ENCODE results near the gene LRTM2. TPM values are rescaled to one million over a fixed set of nuclear protein-coding genes. Genes with fewer than 3 reads are reported as not detected.
A peak's percentile ranks its signal among the peaks of the same experiment; 100 is the strongest.

The LRTM2 gene
- total RNA-seq, 2 experiments from 2014 or later = 0.11 TPM; not detected in 1

DNA sequence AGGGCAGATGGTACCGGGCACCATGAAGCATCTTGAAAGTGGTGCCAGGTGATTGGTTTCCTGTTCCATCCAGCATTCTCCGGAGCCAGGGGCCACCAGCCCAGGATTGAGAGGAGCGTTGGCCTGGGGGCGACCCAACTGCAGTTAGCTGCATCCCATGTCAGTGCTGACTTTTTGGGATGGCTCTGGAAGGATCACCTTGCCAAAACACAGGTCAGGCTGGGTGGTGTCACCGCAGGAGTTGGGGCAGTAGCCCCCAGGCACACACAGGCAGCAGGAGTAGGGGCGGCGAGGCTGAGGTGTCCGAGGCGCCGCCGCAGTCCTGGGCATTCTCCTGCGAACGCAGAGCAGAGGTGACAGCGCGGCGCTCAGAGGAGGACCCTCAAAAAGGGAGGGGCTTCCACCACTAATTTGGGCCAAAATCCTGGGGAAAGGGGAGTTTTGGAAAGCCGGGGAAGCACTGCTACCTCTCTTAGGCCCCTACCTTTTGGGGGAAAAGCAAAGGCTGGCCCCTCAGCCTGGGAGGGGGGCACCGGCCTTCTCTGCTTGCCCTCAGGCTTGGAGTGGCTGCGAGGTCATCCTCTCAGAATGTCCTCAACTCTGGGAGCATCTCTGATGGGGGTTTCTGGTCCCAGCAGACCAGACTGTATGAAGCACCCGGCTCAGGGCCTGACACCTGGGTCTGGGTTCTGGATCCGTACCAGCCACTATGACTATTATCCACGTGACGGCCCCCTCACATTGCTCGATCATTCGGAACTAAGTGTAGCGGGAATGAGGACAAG lies 26.7 kb upstream of the LRTM2 start:
- intact Hi-C loops (cut with DNase I, micrococcal nuclease) = loop anchor here (10.0 kb wide), 4 partner anchors 241 to 901 kb away; no protein-coding TSS in a partner anchor
- no peaks in the 10 kb centered on the region for H3K27me3 Mint-ChIP-seq
- ChIA-PET POLR2A (interaction anchor here (0.7 to 3.3 kb wide), 4 partner anchors 132 to 146 kb away, joined by 3 to 50 read pairs (median 22); no protein-coding TSS in a partner anchor), CTCF (interaction anchor here (4.6 to 6.1 kb wide), 2 partner anchors 138 to 147 kb away, joined by 47 to 154 read pairs; no protein-coding TSS in a partner anchor)
- Histone ChIP-seq H3K27ac (ENCODE audit: low read depth in 1 of 2, low read length in 2 of 2) (no peak overlapping the region), H3K4me3 (ENCODE audit: low read length) (no peak overlapping the region), H3K4me1 (ENCODE audit: insufficient read depth, low read length) (peaks cover 36% of the 10 kb centered on the region), H3K36me3 (ENCODE audit: insufficient read depth, low read length) (no peaks in the 10 kb centered on the region), H3K9me3 (ENCODE audit: control insufficient read depth in 1 of 2, insufficient read depth in 1 of 2, low read length in 2 of 2) (no peaks in the 10 kb centered on the region), H3K27me3 (ENCODE audit: control insufficient read depth in 1 of 2, insufficient read depth in 2 of 2, low read length in 2 of 2) (no peaks in the 10 kb centered on the region)
- TF ChIP-seq CTCF (IDR thresholded peaks at IDR 0.05) = no peak
- no peaks in the 10 kb centered on the region for H3K9me3 Mint-ChIP-seq
- H3K27ac Mint-ChIP-seq = no peak overlapping the region
- no peak overlapping the region for H3K4me3 Mint-ChIP-seq
- DNase-seq = no peak
- ATAC-seq (ENCODE audit: poor library complexity) = no peak
- H3K36me3 Mint-ChIP-seq (ENCODE audit: low read depth) = no peaks in the 10 kb centered on the region
- peaks cover 29% of the 10 kb centered on the region for H3K4me1 Mint-ChIP-seq (ENCODE audit: low read depth)

DNA sequence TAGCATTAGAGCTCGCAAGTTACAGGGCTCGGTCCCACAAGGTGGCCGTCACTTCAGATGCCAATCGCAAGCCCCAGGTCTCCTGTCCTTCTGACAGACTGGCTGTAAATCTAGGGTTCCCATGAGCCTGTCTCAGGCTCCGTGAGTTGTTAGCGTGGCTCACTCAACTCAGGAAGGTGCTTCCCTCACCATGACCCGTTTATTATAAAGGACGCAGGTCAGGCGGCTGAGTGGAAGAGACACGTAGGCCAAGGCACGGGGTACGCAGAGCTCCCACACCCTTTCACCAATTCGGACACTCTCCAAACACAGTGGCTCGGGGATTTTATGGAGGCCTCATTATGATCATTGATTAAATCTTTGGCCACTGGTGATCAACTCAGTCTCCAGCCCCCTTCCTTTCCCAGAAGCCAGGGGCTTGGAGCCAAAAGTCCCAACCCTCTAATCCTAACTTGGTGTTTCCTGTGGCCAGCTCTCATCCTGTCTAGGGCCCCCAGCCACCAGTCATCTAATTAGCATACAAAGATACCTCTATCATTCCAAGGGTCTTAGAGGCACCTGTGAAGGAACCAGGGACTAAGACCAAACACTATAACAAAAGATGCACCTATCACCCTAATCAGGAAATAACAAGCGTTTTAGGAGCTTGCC lies 25.8 kb upstream of the LRTM2 start:
- no peak overlapping the region for H3K4me3 ChIP-seq (ENCODE audit: low read length)
- intact Hi-C loops (cut with DNase I, micrococcal nuclease) = loop anchor here (5.0 to 10.0 kb wide), 7 partner anchors 240 to 1958 kb away; partner anchors contain the start of genes CRACR2A (in 1 of the 2) and FKBP4 (in 1 of the 2)
- no peak for TF ChIP-seq CTCF (IDR thresholded peaks at IDR 0.05)
- ChIA-PET POLR2A (interaction anchor here (1.4 to 3.3 kb wide), 2 partner anchors 133 to 145 kb away, joined by 3 to 50 read pairs; no protein-coding TSS in a partner anchor), CTCF (interaction anchor here (1.8 to 5.1 kb wide), 3 partner anchors 145 to 240 kb away, joined by 8 to 122 read pairs (median 13); no protein-coding TSS in a partner anchor)
- no peak overlapping the region for H3K27ac ChIP-seq (ENCODE audit: low read depth in 1 of 2, low read length in 2 of 2)
- H3K9me3 ChIP-seq (ENCODE audit: control insufficient read depth in 1 of 2, insufficient read depth in 1 of 2, low read length in 2 of 2) = no peaks in the 10 kb centered on the region
- no peak for ATAC-seq (ENCODE audit: poor library complexity)
- H3K27me3 ChIP-seq (ENCODE audit: control insufficient read depth in 1 of 2, insufficient read depth in 2 of 2, low read length in 2 of 2) = no peaks in the 10 kb centered on the region
- no peak for DNase-seq
- Mint-ChIP-seq H3K9me3 (no peaks in the 10 kb centered on the region), H3K27ac (peak overlapping the region; percentile 27), H3K27me3 (no peaks in the 10 kb centered on the region), H3K4me1 (ENCODE audit: low read depth) (peaks cover 29% of the 10 kb centered on the region), H3K4me3 (peak overlapping the region; percentile 20), H3K36me3 (ENCODE audit: low read depth) (no peaks in the 10 kb centered on the region)
- peaks cover 36% of the 10 kb centered on the region for H3K4me1 ChIP-seq (ENCODE audit: insufficient read depth, low read length)
- H3K36me3 ChIP-seq (ENCODE audit: insufficient read depth, low read length) = no peaks in the 10 kb centered on the region

DNA sequence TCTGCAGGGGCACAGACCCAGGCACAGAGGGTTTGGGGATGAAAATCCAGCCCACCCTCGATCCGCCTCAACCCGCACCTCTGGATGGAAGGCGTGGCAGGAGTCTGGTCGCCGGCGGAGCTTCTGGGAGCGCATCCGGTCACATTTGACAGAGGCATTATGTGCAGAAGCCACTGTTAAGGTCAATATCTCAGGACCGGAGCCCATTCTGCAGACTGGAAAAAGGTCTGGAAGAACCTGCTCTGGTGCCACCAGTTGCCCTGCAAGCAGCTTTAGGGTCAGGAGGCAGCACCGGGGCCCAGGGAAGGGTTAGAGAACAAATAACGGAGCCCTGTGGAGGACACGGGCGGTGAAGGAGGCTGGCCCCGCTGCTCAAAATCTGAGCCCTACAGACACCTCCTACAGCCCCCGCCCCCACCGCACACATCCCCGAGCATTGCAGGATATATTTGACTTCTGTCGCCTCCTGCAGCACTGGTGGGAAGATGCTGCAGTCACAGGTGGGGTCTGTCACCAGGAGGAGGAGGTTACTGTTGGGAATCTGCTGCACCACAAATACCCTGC lies 25.1 kb upstream of the LRTM2 start:
- no peak for DNase-seq
- no peak for ATAC-seq (ENCODE audit: poor library complexity)
- no peaks in the 10 kb centered on the region for H3K9me3 ChIP-seq (ENCODE audit: control insufficient read depth in 1 of 2, insufficient read depth in 1 of 2, low read length in 2 of 2)
- CTCF ChIA-PET = interaction anchor here (0.6 to 5.1 kb wide), 15 partner anchors 11 to 678 kb away, joined by 3 to 122 read pairs (median 4); no protein-coding TSS in a partner anchor
- intact Hi-C loops (cut with DNase I, micrococcal nuclease) = loop anchor here (5.0 to 10.0 kb wide), 7 partner anchors 239 to 1957 kb away; partner anchors contain the start of genes CRACR2A (in 1 of the 2) and FKBP4 (in 1 of the 2)
- H3K4me1 ChIP-seq (ENCODE audit: insufficient read depth, low read length) = peaks cover 36% of the 10 kb centered on the region
- H3K27ac ChIP-seq (ENCODE audit: low read depth in 1 of 2, low read length in 2 of 2) = no peak overlapping the region
- no peak overlapping the region for H3K4me3 ChIP-seq (ENCODE audit: low read length)
- no peaks in the 10 kb centered on the region for H3K36me3 ChIP-seq (ENCODE audit: insufficient read depth, low read length)
- H3K27me3 ChIP-seq (ENCODE audit: control insufficient read depth in 1 of 2, insufficient read depth in 2 of 2, low read length in 2 of 2) = no peaks in the 10 kb centered on the region
- Mint-ChIP-seq H3K4me1 (ENCODE audit: low read depth) (peaks cover 27% of the 10 kb centered on the region), H3K27me3 (no peaks in the 10 kb centered on the region), H3K4me3 (peak overlapping the region; percentile 95), H3K27ac (peak overlapping the region; percentile 93), H3K36me3 (ENCODE audit: low read depth) (no peaks in the 10 kb centered on the region), H3K9me3 (no peaks in the 10 kb centered on the region)
- POLR2A ChIA-PET = interaction anchor here (0.6 to 3.3 kb wide), 9 partner anchors 11 to 145 kb away, joined by 3 to 50 read pairs (median 5); partner anchors contain the start of gene ADIPOR2
- TF ChIP-seq CTCF (IDR thresholded peaks at IDR 0.05) = no peak
